ENCODE results near the gene LETM1.

DNA sequence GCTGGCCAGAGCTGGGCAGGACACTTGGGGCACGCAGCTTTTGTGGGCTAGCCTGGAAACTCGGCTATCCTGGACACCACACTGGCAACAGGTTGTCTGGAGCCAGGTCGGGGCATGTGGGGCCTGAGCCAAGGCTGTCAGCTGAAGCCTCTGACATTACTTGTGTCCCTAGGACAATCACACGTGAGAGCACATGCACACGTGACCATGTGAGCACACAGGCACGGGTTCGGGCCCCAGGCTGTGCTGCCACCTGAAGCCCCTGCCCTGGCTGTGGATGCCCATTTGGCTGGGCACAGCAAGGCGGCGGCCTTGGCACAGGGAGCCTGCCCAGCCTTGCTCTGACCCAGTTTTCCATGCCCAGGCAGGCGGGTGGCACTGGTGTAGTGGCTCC is 71.6 kb downstream of the LETM1 start:
- no peak for TF ChIP-seq POLR2A (IDR thresholded peaks at IDR 0.05)
- no peak for TF ChIP-seq POLR2AphosphoS5 (IDR thresholded peaks at IDR 0.05)
- TF ChIP-seq, protein P1, sequence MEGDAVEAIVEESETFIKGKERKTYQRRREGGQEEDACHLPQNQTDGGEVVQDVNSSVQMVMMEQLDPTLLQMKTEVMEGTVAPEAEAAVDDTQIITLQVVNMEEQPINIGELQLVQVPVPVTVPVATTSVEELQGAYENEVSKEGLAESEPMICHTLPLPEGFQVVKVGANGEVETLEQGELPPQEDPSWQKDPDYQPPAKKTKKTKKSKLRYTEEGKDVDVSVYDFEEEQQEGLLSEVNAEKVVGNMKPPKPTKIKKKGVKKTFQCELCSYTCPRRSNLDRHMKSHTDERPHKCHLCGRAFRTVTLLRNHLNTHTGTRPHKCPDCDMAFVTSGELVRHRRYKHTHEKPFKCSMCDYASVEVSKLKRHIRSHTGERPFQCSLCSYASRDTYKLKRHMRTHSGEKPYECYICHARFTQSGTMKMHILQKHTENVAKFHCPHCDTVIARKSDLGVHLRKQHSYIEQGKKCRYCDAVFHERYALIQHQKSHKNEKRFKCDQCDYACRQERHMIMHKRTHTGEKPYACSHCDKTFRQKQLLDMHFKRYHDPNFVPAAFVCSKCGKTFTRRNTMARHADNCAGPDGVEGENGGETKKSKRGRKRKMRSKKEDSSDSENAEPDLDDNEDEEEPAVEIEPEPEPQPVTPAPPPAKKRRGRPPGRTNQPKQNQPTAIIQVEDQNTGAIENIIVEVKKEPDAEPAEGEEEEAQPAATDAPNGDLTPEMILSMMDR (IDR thresholded peaks at IDR 0.05), result no peak
- TF ChIP-seq EP300 (IDR thresholded peaks at IDR 0.05), result no peak

All from upper lobe of left lung (tissue), 4 donors.